A549 (cell line): ENCODE measurements around the gene OSBPL2. TPM values are rescaled to one million over a fixed set of nuclear protein-coding genes. Genes with fewer than 3 reads are reported as not detected.

ENCODE experiments used
- ATAC-seq, 2 experiments: fragments of 200-7000 bp in 1 of 2; fragments of >200 bp in 1 of 2; cut with Nextera tagmentation in 1 of 2; cut with Tn5 transposase in 1 of 2; 3 replicates each; pipeline versions ENCODE4 v1.8.0 to v1.9.1; 2018 to 2020; ENCODE audit warnings: mild to moderate bottlenecking in 1 of 2, moderate library complexity in 1 of 2
- CTCF ChIA-PET: fragments of 300-600 bp; sonication (Branson Sonifier 250); formaldehyde crosslinking; extraction: SDS; loops from one replicate; lab custom pipeline; 2021; ENCODE audit warnings: antibody characterized with exemption, inconsistent platforms; lab: Yijun Ruan, JAX
- POLR2A ChIA-PET: fragments of 350-600 bp; formaldehyde crosslinking; extraction: SDS; loops from one replicate; lab custom pipeline; 2021; ENCODE audit warnings: antibody characterized with exemption, inconsistent platforms; lab: Yijun Ruan, JAX
- DNase-seq, 2 experiments: peaks; one replicate each; pipeline versions ENCODE4 v3.0.0 to v3.0.0-alpha.2; 2011 to 2016; ENCODE audit warnings: low read depth in 1 of 2, low spot score in 1 of 2
- FAIRE-seq: peaks from 2 replicates; lab custom pipeline; 2011; peaks lifted over from hg19 to GRCh38; lab: Jason Lieb, UNC
- H3K27ac ChIP-seq, 2 experiments: fragments of >200 bp; sonication (Bioruptor Twin); formaldehyde crosslinking; 3 replicates each; pipeline ENCODE4 v1.5.1; 2016 to 2017
- H3K4me1 ChIP-seq: fragments of >200 bp; sonication (Bioruptor Twin); formaldehyde crosslinking; 3 replicates; pipeline ENCODE4 v1.6.1; 2016
- H3K4me2 ChIP-seq: fragments of >200 bp; sonication (Bioruptor Twin); formaldehyde crosslinking; 3 replicates; pipeline ENCODE4 v1.6.1; 2016
- H3K4me3 ChIP-seq: fragments of >200 bp; sonication (Bioruptor Twin); formaldehyde crosslinking; 3 replicates; pipeline ENCODE4 v1.5.1; 2016
- H3K9me3 ChIP-seq: fragments of >200 bp; sonication (Bioruptor Twin); formaldehyde crosslinking; 3 replicates; pipeline ENCODE4 v1.6.1; 2016
- CBX8 ChIP-seq: fragments of 200-600 bp; sonication (generic); IDR thresholded peaks from 2 replicates; pipeline ENCODE4 v1.6.1; 2016
- EHF ChIP-seq: fragments of 250-450 bp; sonication (Bioruptor Pico); IDR thresholded peaks from 2 replicates; pipeline ENCODE4 v1.5.0; 2020; ENCODE audit warnings: mild to moderate bottlenecking
- EP300 ChIP-seq, 2 experiments: fragments of >200 bp; sonication (Bioruptor Twin); formaldehyde crosslinking; IDR thresholded peaks; 2 replicates in 1 of 2; 3 replicates in 1 of 2; pipeline ENCODE4 v1.6.1; 2016 to 2017
- ESRRA ChIP-seq: fragments of 150-350 bp; IDR thresholded peaks from 2 replicates; pipeline ENCODE4 v1.6.1; 2014; ENCODE audit warnings: mild to moderate bottlenecking, low read length, borderline replicate concordance
- FOSB ChIP-seq: fragments of 250-450 bp; sonication (Bioruptor Pico); IDR thresholded peaks from 2 replicates; pipeline ENCODE4 v1.5.0; 2020; ENCODE audit warnings: mild to moderate bottlenecking, moderate library complexity
- GATA3 ChIP-seq: IDR thresholded peaks from 2 replicates; pipeline ENCODE4 v1.6.1; 2012; ENCODE audit warnings: borderline replicate concordance
- KDM1A ChIP-seq: fragments of 200-600 bp; sonication (generic); IDR thresholded peaks from 2 replicates; pipeline ENCODE4 v1.6.1; 2016; ENCODE audit warnings: low read depth, mild to moderate bottlenecking
- NPAS2 ChIP-seq: fragments of 250-450 bp; sonication (Bioruptor Pico); IDR thresholded peaks from 2 replicates; pipeline ENCODE4 v1.8.0; 2022; ENCODE audit warnings: mild to moderate bottlenecking, moderate library complexity, borderline replicate concordance
- RNF2 ChIP-seq: fragments of 200-600 bp; sonication (generic); IDR thresholded peaks from 2 replicates; pipeline ENCODE4 v1.6.1; 2016; ENCODE audit warnings: low read depth, mild to moderate bottlenecking, antibody characterized with exemption, moderate library complexity, borderline replicate concordance
- SMC3 ChIP-seq: fragments of >200 bp; sonication (Bioruptor Twin); formaldehyde crosslinking; IDR thresholded peaks from 3 replicates; pipeline ENCODE4 v1.6.1; 2018; ENCODE audit warnings: inconsistent platforms
- ZC3H11A ChIP-seq: fragments of 450-650 bp; IDR thresholded peaks from 2 replicates; pipeline ENCODE4 v1.6.1; 2014; ENCODE audit warnings: antibody characterized with exemption, mild to moderate bottlenecking
- WGBS: methylation state at CpG from one replicate; pipeline ENCODE4 v1.1.6; 2017; ENCODE audit errors: missing lambda C conversion rate; 5-methylcytosine and 5-hydroxymethylcytosine counted together
- polyA plus RNA-seq, 4 experiments: library from polyadenylated mRNA; depleted of rRNA in 3 of 4; stranded (reverse); fragments of >200 nt; fragmentation: RNase III in 1 of 4; extraction: RNeasy Plus Mini Kit Qiagen cat#74134 plus additional on column Dnase treatment in 1 of 4; gene quantifications; 2 replicates in 3 of 4; 3 replicates in 1 of 4; pipeline ENCODE4 v1.2.3, GENCODE V29; 2011 to 2017
- TF ChIP-seq, protein P1 (sequence below): fragments of 250-450 bp; sonication (Bioruptor Pico); IDR thresholded peaks from 2 replicates; pipeline ENCODE4 v1.5.0; 2020; ENCODE audit warnings: low read depth, mild to moderate bottlenecking, moderate library complexity
- TF ChIP-seq, protein P2 (sequence below): fragments of 200-600 bp; sonication (generic); IDR thresholded peaks from 2 replicates; pipeline ENCODE4 v1.6.1; 2016; ENCODE audit warnings: antibody characterized with exemption, mild to moderate bottlenecking, moderate library complexity
- TF ChIP-seq, protein P3 (sequence below): IDR thresholded peaks from 2 replicates; pipeline ENCODE4 v1.6.1; 2012
- TF ChIP-seq, protein P4 (sequence below): fragments of >200 bp; sonication (Bioruptor Twin); formaldehyde crosslinking; IDR thresholded peaks from 3 replicates; pipeline ENCODE4 v1.6.1; 2016
- TF ChIP-seq, protein P5 (sequence below): fragments of 450-650 bp; IDR thresholded peaks from 2 replicates; pipeline ENCODE4 v1.6.1; 2014; ENCODE audit warnings: antibody characterized with exemption

The OSBPL2 gene
- polyA plus RNA-seq, 2 of the 4 experiments (the other 2 are of a cell fraction) = 14.6 to 14.8 TPM

DNA sequence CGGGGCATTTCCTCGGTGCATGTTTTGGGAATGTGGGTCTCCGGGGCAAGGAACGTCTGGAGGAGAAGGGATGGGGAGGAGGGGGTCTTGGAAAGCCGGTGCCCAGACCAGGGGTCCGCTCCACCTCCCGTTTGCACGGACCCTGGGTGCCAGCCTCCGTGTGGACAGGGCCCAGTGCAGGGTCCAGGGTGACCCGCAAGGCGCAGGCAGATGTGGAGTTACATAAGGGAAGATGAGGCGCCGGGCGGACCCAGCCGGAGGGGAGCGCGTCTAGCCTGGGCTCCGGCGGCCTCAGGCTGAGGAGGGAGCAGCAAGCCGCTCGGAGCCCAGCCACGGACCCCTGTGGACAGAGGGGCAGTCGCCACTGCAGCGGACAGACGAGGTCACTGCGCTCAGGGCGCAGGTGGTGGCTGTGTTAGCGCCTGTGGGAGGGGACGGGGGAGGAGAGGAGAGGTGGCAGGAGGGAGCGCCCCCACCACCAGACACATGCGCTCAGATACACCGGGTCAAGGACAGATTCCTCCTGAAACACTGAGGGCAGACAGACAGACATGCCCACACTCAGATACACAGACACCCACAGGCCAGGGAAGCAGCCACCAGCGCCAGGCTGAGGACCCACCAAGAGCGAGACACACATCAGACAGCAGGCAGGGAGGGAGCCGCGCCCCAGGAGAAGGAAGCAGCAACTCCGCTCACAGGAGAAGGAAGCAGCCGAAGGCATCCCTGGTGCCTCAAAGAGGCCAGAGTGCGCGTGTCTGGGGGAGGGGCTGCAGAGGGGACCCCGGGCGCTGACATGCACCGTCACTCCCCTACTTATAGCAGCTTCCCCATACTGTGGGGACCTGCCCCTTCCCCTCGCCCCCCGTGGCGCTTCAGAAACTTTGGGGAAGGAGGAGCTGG, 17.4 kb upstream of the OSBPL2 start:
- peak overlapping the region; percentile 98 for H3K4me2 ChIP-seq
- FAIRE-seq = no peak
- no peaks in the 10 kb centered on the region for H3K9me3 ChIP-seq
- H3K4me1 ChIP-seq = peaks cover 17% of the 10 kb centered on the region; the same call in 2 of the 3 replicates
- WGBS = 22% methylated on average over 39 of the region's 46 CpGs
- H3K27ac ChIP-seq = no peak overlapping the region
- DNase-seq = no peak
- peak in 1 of 2 experiments; percentile 11; a peak in 3 of 6 replicates for ATAC-seq
- H3K4me3 ChIP-seq = peak overlapping the region; percentile 50; the same call in 1 of the 3 replicates
- ChIA-PET POLR2A (no interaction called here), CTCF (interaction anchor here (0.9 kb wide), 1 partner anchor 15 kb away, joined by 3 read pairs; no protein-coding TSS in a partner anchor)
- TF ChIP-seq, protein P1, sequence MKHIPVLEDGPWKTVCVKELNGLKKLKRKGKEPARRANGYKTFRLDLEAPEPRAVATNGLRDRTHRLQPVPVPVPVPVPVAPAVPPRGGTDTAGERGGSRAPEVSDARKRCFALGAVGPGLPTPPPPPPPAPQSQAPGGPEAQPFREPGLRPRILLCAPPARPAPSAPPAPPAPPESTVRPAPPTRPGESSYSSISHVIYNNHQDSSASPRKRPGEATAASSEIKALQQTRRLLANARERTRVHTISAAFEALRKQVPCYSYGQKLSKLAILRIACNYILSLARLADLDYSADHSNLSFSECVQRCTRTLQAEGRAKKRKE = no peak
- TF ChIP-seq GATA3 = no peak
- TF ChIP-seq ESRRA = no peak
- TF ChIP-seq, protein P2, sequence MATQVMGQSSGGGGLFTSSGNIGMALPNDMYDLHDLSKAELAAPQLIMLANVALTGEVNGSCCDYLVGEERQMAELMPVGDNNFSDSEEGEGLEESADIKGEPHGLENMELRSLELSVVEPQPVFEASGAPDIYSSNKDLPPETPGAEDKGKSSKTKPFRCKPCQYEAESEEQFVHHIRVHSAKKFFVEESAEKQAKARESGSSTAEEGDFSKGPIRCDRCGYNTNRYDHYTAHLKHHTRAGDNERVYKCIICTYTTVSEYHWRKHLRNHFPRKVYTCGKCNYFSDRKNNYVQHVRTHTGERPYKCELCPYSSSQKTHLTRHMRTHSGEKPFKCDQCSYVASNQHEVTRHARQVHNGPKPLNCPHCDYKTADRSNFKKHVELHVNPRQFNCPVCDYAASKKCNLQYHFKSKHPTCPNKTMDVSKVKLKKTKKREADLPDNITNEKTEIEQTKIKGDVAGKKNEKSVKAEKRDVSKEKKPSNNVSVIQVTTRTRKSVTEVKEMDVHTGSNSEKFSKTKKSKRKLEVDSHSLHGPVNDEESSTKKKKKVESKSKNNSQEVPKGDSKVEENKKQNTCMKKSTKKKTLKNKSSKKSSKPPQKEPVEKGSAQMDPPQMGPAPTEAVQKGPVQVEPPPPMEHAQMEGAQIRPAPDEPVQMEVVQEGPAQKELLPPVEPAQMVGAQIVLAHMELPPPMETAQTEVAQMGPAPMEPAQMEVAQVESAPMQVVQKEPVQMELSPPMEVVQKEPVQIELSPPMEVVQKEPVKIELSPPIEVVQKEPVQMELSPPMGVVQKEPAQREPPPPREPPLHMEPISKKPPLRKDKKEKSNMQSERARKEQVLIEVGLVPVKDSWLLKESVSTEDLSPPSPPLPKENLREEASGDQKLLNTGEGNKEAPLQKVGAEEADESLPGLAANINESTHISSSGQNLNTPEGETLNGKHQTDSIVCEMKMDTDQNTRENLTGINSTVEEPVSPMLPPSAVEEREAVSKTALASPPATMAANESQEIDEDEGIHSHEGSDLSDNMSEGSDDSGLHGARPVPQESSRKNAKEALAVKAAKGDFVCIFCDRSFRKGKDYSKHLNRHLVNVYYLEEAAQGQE = peak; percentile 64; the same call in 1 of the 2 replicates

DNA sequence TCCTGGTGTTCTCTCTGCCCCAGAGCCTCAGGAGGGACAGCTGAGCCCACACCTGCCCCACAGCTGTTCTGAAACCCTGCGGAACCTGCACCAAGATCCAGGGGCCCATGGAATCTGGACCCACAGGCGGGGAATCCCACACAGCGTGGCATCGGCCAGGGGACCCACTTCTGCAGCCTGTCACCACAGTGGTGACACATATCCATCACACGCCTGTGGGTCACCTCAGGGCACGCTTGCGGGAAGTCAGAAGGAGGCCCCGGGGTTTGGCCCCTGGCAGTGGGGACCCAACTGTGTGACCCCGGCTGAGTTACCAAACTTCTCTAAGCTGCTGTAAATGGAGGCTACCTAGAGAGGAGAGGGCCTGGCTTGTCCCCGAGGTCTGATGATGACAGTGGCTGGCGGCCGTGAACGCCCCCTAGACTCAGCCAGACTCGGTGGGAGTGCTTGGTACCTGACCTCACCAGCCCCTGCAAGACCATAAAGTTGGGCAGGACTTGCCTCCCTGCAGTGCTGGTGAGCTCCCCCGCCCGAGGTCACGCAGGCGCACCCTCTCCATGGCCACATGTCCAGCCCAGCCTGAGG, 16.0 kb upstream of the OSBPL2 start:
- POLR2A ChIA-PET = no interaction called here
- TF ChIP-seq KDM1A = no peak
- TF ChIP-seq, protein P3, sequence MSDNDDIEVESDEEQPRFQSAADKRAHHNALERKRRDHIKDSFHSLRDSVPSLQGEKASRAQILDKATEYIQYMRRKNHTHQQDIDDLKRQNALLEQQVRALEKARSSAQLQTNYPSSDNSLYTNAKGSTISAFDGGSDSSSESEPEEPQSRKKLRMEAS = no peak
- TF ChIP-seq ZC3H11A = no peak
- TF ChIP-seq FOSB = no peak
- no peak for TF ChIP-seq SMC3
- TF ChIP-seq, protein P4, sequence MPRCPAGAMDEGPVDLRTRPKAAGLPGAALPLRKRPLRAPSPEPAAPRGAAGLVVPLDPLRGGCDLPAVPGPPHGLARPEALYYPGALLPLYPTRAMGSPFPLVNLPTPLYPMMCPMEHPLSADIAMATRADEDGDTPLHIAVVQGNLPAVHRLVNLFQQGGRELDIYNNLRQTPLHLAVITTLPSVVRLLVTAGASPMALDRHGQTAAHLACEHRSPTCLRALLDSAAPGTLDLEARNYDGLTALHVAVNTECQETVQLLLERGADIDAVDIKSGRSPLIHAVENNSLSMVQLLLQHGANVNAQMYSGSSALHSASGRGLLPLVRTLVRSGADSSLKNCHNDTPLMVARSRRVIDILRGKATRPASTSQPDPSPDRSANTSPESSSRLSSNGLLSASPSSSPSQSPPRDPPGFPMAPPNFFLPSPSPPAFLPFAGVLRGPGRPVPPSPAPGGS = no peak
- TF ChIP-seq EHF = no peak
- TF ChIP-seq CBX8 = no peak
- TF ChIP-seq NPAS2 (CRISPR knock-in tag) = no peak
- TF ChIP-seq RNF2 = no peak
- 39% methylated on average over 7 of the region's 18 CpGs for whole genome bisulfite sequencing
- H3K4me2 ChIP-seq = no peak overlapping the region
- no peak for DNase-seq
- no peaks in the 10 kb centered on the region for H3K9me3 ChIP-seq
- H3K4me1 ChIP-seq = peaks cover 17% of the 10 kb centered on the region; the same call in 2 of the 3 replicates
- CTCF ChIA-PET = interaction anchor here (0.9 to 1.9 kb wide), 2 partner anchors 10 to 14 kb away, joined by 3 to 4 read pairs; no protein-coding TSS in a partner anchor
- H3K4me3 ChIP-seq = no peak overlapping the region
- no peak for ATAC-seq
- H3K27ac ChIP-seq = no peak overlapping the region
- no peak for FAIRE-seq

DNA sequence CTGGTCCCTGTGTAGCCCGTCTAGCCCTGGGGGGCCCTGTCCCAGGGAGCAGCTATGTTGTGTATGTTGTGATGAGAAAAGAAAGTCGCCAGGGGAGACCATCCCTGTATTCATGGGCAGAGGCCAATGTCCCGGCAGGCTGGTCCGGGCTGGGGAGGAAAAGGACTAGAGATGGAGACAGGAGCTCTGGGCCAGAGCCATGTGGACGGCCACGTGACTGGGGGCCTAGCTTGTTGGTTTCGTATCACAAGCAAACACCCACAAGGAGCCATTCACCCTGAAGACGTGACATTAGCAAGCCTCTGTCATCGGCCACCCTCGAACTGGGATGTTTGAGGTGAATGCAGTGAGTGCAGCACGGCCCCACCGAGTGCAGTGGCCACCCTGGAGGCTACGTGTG, 15.3 kb upstream of the OSBPL2 start:
- ATAC-seq = no peak
- ChIA-PET POLR2A (no interaction called here), CTCF (interaction anchor here (1.9 kb wide), 1 partner anchor 9 kb away, joined by 4 read pairs; no protein-coding TSS in a partner anchor)
- Histone ChIP-seq H3K4me3 (no peak overlapping the region), H3K27ac (no peak overlapping the region), H3K4me1 (peaks cover 17% of the 10 kb centered on the region; the same call in 2 of the 3 replicates), H3K9me3 (no peaks in the 10 kb centered on the region), H3K4me2 (no peak overlapping the region)
- 27% methylated on average over 8 of the region's 13 CpGs for WGBS
- no peak for FAIRE-seq
- TF ChIP-seq EP300 (IDR thresholded peaks at IDR 0.05) = no peak
- TF ChIP-seq, protein P5, sequence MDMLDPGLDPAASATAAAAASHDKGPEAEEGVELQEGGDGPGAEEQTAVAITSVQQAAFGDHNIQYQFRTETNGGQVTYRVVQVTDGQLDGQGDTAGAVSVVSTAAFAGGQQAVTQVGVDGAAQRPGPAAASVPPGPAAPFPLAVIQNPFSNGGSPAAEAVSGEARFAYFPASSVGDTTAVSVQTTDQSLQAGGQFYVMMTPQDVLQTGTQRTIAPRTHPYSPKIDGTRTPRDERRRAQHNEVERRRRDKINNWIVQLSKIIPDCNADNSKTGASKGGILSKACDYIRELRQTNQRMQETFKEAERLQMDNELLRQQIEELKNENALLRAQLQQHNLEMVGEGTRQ = peak; percentile 25; the same call in 1 of the 2 replicates
- no peak for DNase-seq
